ENCODE measurements around the gene SNAPC4.

- TF ChIP-seq CTCF (IDR thresholded peaks at IDR 0.05; ENCODE audit: insufficient read depth, low read length, poor library complexity, severe bottlenecking), result peak; percentile 74
- TF ChIP-seq EZH2phosphoT487 (conservative IDR thresholded peaks at IDR 0.05; ENCODE audit: low read length), result no peak
Measured at GRCh38 chr9:136363106-136363948, 36.6 kb downstream of the SNAPC4 start, which contains the start of gene DNLZ.
